Measurements from ENCODE around the gene AKR1A1.

The AKR1A1 gene

DNA sequence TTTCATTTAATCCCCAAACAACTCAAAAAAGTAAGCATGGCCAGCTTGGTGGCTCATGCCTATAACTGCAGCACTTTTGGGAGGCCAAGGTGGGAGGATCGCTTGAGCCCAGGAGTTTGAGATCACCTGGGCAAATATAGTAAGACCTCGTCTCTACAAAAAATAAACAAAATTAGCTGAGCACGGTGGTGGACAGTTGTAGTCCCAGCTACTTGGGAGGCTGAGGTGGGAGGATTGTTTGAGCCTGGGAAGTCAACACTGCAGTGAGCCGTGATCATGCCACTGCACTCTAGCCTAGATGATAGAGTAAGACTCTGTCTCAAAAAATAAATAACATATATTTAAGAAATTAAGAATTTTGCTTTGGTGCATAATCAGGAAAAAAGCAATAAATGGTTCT, 6.1 kb upstream of the AKR1A1 start:
- H3K9me3 ChIP-seq (ENCODE audit: control insufficient read depth in 2 of 2, low read length in 2 of 2): no peaks in the 10 kb centered on the region
- H3K27ac ChIP-seq (ENCODE audit: low read depth in 2 of 2, low read length in 2 of 2): no peak overlapping the region
- H3K9ac ChIP-seq (ENCODE audit: low read depth in 1 of 2, low read length in 2 of 2): no peak overlapping the region
- H3K4me3 ChIP-seq (ENCODE audit: low read length in 2 of 2): no peak overlapping the region
- H3K36me3 ChIP-seq (ENCODE audit: control insufficient read depth in 2 of 2, insufficient read depth in 2 of 2, low read length in 2 of 2): no peaks in the 10 kb centered on the region
- H3K27me3 ChIP-seq (ENCODE audit: control insufficient read depth in 2 of 2, insufficient read depth in 2 of 2, low read length in 2 of 2): no peaks in the 10 kb centered on the region
- peaks cover 0 to 7% of the 10 kb centered on the region in 2 donors for H3K4me1 ChIP-seq (ENCODE audit: control insufficient read depth in 2 of 2, insufficient read depth in 2 of 2, low read length in 2 of 2)

GRCh38 chr1:45545019-45545493, 5.6 kb upstream of the AKR1A1 start:
- Histone ChIP-seq H3K9me3 (ENCODE audit: control insufficient read depth in 2 of 2, low read length in 2 of 2) (no peaks in the 10 kb centered on the region), H3K27me3 (ENCODE audit: control insufficient read depth in 2 of 2, insufficient read depth in 2 of 2, low read length in 2 of 2) (no peaks in the 10 kb centered on the region), H3K27ac (ENCODE audit: low read depth in 2 of 2, low read length in 2 of 2) (no peak overlapping the region), H3K9ac (ENCODE audit: low read depth in 1 of 2, low read length in 2 of 2) (no peak overlapping the region), H3K36me3 (ENCODE audit: control insufficient read depth in 2 of 2, insufficient read depth in 2 of 2, low read length in 2 of 2) (no peaks in the 10 kb centered on the region), H3K4me1 (ENCODE audit: control insufficient read depth in 2 of 2, insufficient read depth in 2 of 2, low read length in 2 of 2) (peaks cover 0 to 7% of the 10 kb centered on the region in 2 donors), H3K4me3 (ENCODE audit: low read length in 2 of 2) (no peak overlapping the region)

DNA sequence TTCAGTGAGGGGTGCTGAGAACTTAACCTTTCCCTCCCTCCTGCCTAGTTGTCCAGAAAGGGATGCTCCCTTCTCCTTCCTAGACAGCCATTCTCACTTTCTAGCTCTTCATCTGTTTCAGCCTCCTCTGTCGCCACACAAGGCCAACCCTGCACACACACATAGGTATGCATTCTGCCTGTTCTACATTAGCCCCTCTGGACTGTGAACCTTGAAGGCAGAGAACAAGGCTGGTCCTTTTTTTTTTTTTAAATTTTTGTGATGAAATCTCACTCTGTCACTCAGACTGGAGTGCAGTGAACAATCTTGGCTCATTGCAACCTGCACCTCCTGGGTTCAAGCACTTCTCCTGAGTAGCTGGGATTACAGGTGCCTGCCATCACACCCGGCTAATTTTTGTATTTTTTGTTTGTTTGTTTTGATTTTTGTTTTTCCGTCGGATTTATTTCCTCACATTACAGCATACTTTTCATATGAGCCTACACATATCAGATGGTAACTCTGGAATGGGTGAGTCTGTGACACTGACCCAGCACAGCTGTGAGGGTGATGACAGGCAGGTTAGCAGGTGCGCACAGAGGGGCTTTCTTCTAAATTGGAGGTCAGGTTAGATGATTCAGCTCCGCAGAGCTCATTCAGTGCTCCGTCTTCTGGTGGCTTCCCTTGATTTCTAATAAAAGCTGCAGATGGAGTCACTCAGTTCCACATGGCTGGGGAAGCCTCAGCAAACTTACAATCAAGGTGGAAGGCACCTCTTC, 4.9 kb upstream of the AKR1A1 start:
- peaks cover 2 to 7% of the 10 kb centered on the region in 2 donors for H3K4me1 ChIP-seq (ENCODE audit: control insufficient read depth in 2 of 2, insufficient read depth in 2 of 2, low read length in 2 of 2)
- H3K9ac ChIP-seq (ENCODE audit: low read depth in 1 of 2, low read length in 2 of 2): no peak overlapping the region
- H3K9me3 ChIP-seq (ENCODE audit: control insufficient read depth in 2 of 2, low read length in 2 of 2): no peaks in the 10 kb centered on the region
- no peaks in the 10 kb centered on the region for H3K27me3 ChIP-seq (ENCODE audit: control insufficient read depth in 2 of 2, insufficient read depth in 2 of 2, low read length in 2 of 2)
- no peaks in the 10 kb centered on the region for H3K36me3 ChIP-seq (ENCODE audit: control insufficient read depth in 2 of 2, insufficient read depth in 2 of 2, low read length in 2 of 2)
- H3K27ac ChIP-seq (ENCODE audit: low read depth in 2 of 2, low read length in 2 of 2): no peak overlapping the region
- H3K4me3 ChIP-seq (ENCODE audit: low read length in 2 of 2): no peak overlapping the region

- peak overlapping the region; percentile 89 to 98 for H3K4me3 ChIP-seq (ENCODE audit: low read length in 2 of 2)
- H3K4me1 ChIP-seq (ENCODE audit: control insufficient read depth in 2 of 2, insufficient read depth in 2 of 2, low read length in 2 of 2): peaks cover 13 to 16% of the 10 kb centered on the region in 2 donors
- H3K36me3 ChIP-seq (ENCODE audit: control insufficient read depth in 2 of 2, insufficient read depth in 2 of 2, low read length in 2 of 2): peaks cover 2 to 10% of the 10 kb centered on the region in 2 donors
- H3K9me3 ChIP-seq (ENCODE audit: control insufficient read depth in 2 of 2, low read length in 2 of 2): no peaks in the 10 kb centered on the region
- H3K9ac ChIP-seq (ENCODE audit: low read depth in 1 of 2, low read length in 2 of 2): peak overlapping the region; percentile 72 to 75
- peak overlapping the region in 1 of 2 donors; percentile 85 for H3K27ac ChIP-seq (ENCODE audit: low read depth in 2 of 2, low read length in 2 of 2)
- no peaks in the 10 kb centered on the region for H3K27me3 ChIP-seq (ENCODE audit: control insufficient read depth in 2 of 2, insufficient read depth in 2 of 2, low read length in 2 of 2)
Measured at GRCh38 chr1:45551684-45552083, 1.1 kb downstream of the AKR1A1 start.

DNA sequence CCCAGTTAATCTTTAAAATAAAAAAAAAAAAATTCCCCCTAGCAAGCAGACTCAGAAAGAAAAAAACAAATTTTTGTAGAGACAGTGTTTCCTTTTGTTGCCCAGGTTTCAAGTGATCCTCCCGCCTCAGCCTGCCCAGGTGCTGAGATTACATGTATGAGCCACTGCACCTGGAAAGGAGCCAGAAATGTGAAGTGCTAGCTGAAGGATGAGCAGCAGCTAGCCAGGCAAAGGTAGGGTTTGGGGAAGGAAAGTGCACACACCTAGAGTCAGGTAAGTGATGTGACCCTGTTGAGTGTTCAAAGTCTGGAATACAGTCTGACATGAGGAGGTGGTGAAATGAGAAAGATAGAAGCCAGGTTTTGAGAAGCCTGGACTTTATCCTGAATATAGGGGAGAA, 1.7 kb downstream of the AKR1A1 start:
- H3K27ac ChIP-seq (ENCODE audit: low read depth in 2 of 2, low read length in 2 of 2): no peak overlapping the region
- no peak overlapping the region for H3K9ac ChIP-seq (ENCODE audit: low read depth in 1 of 2, low read length in 2 of 2)
- no peaks in the 10 kb centered on the region for H3K9me3 ChIP-seq (ENCODE audit: control insufficient read depth in 2 of 2, low read length in 2 of 2)
- peaks cover 2 to 10% of the 10 kb centered on the region in 2 donors for H3K36me3 ChIP-seq (ENCODE audit: control insufficient read depth in 2 of 2, insufficient read depth in 2 of 2, low read length in 2 of 2)
- H3K27me3 ChIP-seq (ENCODE audit: control insufficient read depth in 2 of 2, insufficient read depth in 2 of 2, low read length in 2 of 2): no peaks in the 10 kb centered on the region
- H3K4me1 ChIP-seq (ENCODE audit: control insufficient read depth in 2 of 2, insufficient read depth in 2 of 2, low read length in 2 of 2): peaks cover 13 to 16% of the 10 kb centered on the region in 2 donors
- H3K4me3 ChIP-seq (ENCODE audit: low read length in 2 of 2): peak overlapping the region in 1 of 2 donors; percentile 98

- Histone ChIP-seq H3K9me3 (ENCODE audit: control insufficient read depth in 2 of 2, low read length in 2 of 2) (no peaks in the 10 kb centered on the region), H3K4me3 (ENCODE audit: low read length in 2 of 2) (no peak overlapping the region), H3K4me1 (ENCODE audit: control insufficient read depth in 2 of 2, insufficient read depth in 2 of 2, low read length in 2 of 2) (peaks cover 13 to 16% of the 10 kb centered on the region in 2 donors), H3K36me3 (ENCODE audit: control insufficient read depth in 2 of 2, insufficient read depth in 2 of 2, low read length in 2 of 2) (peaks cover 2 to 10% of the 10 kb centered on the region in 2 donors), H3K27me3 (ENCODE audit: control insufficient read depth in 2 of 2, insufficient read depth in 2 of 2, low read length in 2 of 2) (no peaks in the 10 kb centered on the region), H3K27ac (ENCODE audit: low read depth in 2 of 2, low read length in 2 of 2) (no peak overlapping the region), H3K9ac (ENCODE audit: low read depth in 1 of 2, low read length in 2 of 2) (no peak overlapping the region)
Measured at GRCh38 chr1:45554198-45554597, 3.6 kb downstream of the AKR1A1 start.

DNA sequence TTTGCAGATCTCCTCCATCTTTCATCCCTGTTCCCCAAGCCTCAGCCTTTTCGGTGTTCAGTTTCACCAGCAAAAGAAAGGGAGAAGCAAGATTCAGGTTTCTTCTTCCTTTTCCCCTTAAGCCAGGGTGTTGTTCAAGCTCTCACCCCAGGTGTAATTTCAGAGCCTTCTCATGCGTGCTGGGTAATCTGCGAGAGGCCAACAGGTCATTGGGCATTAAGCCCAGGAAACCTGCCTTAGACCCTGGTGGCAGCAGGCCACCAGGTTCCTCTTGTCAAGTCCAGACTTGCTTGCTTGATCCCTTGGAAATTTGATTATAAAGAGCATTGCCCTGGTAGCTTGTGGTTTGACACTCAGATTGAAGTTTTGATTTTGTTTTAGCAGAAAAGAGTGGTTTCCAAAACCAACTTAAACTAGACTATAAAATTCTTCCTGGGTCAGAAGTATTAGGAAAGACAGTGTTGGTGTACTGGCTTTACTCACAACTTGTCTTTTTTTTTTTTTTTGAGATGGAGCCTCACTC, 6.9 kb downstream of the AKR1A1 start:
- no peak overlapping the region for H3K27ac ChIP-seq (ENCODE audit: low read depth in 2 of 2, low read length in 2 of 2)

GRCh38 chr1:45563843-45564242, 13.2 kb downstream of the AKR1A1 start:
- Histone ChIP-seq H3K36me3 (ENCODE audit: control insufficient read depth in 2 of 2, insufficient read depth in 2 of 2, low read length in 2 of 2) (peaks cover 36 to 43% of the 10 kb centered on the region in 2 donors), H3K4me3 (ENCODE audit: low read length in 2 of 2) (no peak overlapping the region), H3K9me3 (ENCODE audit: control insufficient read depth in 2 of 2, low read length in 2 of 2) (no peaks in the 10 kb centered on the region), H3K27me3 (ENCODE audit: control insufficient read depth in 2 of 2, insufficient read depth in 2 of 2, low read length in 2 of 2) (no peaks in the 10 kb centered on the region), H3K4me1 (ENCODE audit: control insufficient read depth in 2 of 2, insufficient read depth in 2 of 2, low read length in 2 of 2) (peaks cover 0 to 5% of the 10 kb centered on the region in 2 donors), H3K9ac (ENCODE audit: low read depth in 1 of 2, low read length in 2 of 2) (no peak overlapping the region), H3K27ac (ENCODE audit: low read depth in 2 of 2, low read length in 2 of 2) (no peak overlapping the region)

More for the DNA sequence above, 6.9 kb downstream of the AKR1A1 start:
- Histone ChIP-seq H3K4me3 (ENCODE audit: low read length in 2 of 2) (no peak overlapping the region), H3K27me3 (ENCODE audit: control insufficient read depth in 2 of 2, insufficient read depth in 2 of 2, low read length in 2 of 2) (no peaks in the 10 kb centered on the region), H3K9ac (ENCODE audit: low read depth in 1 of 2, low read length in 2 of 2) (no peak overlapping the region), H3K9me3 (ENCODE audit: control insufficient read depth in 2 of 2, low read length in 2 of 2) (no peaks in the 10 kb centered on the region), H3K4me1 (ENCODE audit: control insufficient read depth in 2 of 2, insufficient read depth in 2 of 2, low read length in 2 of 2) (peaks cover 2 to 5% of the 10 kb centered on the region in 2 donors), H3K36me3 (ENCODE audit: control insufficient read depth in 2 of 2, insufficient read depth in 2 of 2, low read length in 2 of 2) (peaks cover 9 to 18% of the 10 kb centered on the region in 2 donors)

GRCh38 chr1:45566722-45567121, 16.1 kb downstream of the AKR1A1 start:
- no peaks in the 10 kb centered on the region for H3K9me3 ChIP-seq (ENCODE audit: control insufficient read depth in 2 of 2, low read length in 2 of 2)
- peaks cover 44 to 57% of the 10 kb centered on the region in 2 donors for H3K36me3 ChIP-seq (ENCODE audit: control insufficient read depth in 2 of 2, insufficient read depth in 2 of 2, low read length in 2 of 2)
- H3K9ac ChIP-seq (ENCODE audit: low read depth in 1 of 2, low read length in 2 of 2): no peak overlapping the region
- H3K27me3 ChIP-seq (ENCODE audit: control insufficient read depth in 2 of 2, insufficient read depth in 2 of 2, low read length in 2 of 2): no peaks in the 10 kb centered on the region
- H3K4me3 ChIP-seq (ENCODE audit: low read length in 2 of 2): no peak overlapping the region
- no peak overlapping the region for H3K27ac ChIP-seq (ENCODE audit: low read depth in 2 of 2, low read length in 2 of 2)
- peaks cover 0 to 3% of the 10 kb centered on the region in 2 donors for H3K4me1 ChIP-seq (ENCODE audit: control insufficient read depth in 2 of 2, insufficient read depth in 2 of 2, low read length in 2 of 2)

GRCh38 chr1:45567911-45568310, 17.3 kb downstream of the AKR1A1 start:
- H3K4me1 ChIP-seq (ENCODE audit: control insufficient read depth in 2 of 2, insufficient read depth in 2 of 2, low read length in 2 of 2): no peaks in the 10 kb centered on the region
- H3K27ac ChIP-seq (ENCODE audit: low read depth in 2 of 2, low read length in 2 of 2): no peak overlapping the region
- no peaks in the 10 kb centered on the region for H3K27me3 ChIP-seq (ENCODE audit: control insufficient read depth in 2 of 2, insufficient read depth in 2 of 2, low read length in 2 of 2)
- H3K9me3 ChIP-seq (ENCODE audit: control insufficient read depth in 2 of 2, low read length in 2 of 2): no peaks in the 10 kb centered on the region
- peaks cover 40 to 52% of the 10 kb centered on the region in 2 donors for H3K36me3 ChIP-seq (ENCODE audit: control insufficient read depth in 2 of 2, insufficient read depth in 2 of 2, low read length in 2 of 2)
- H3K9ac ChIP-seq (ENCODE audit: low read depth in 1 of 2, low read length in 2 of 2): no peak overlapping the region
- no peak overlapping the region for H3K4me3 ChIP-seq (ENCODE audit: low read length in 2 of 2)
